GM19035 (cell line): Measurements from ENCODE around the gene BCL7A.
"Not testable (repeated sequence)": the region's sequence is repeated elsewhere in the genome, so short reads cannot be mapped to it uniquely, and the experiment has no call there.

Source experiments
- ATAC-seq: cut with Tn5 transposase; IDR thresholded peaks from one replicate; pipeline ENCODE4 v1.9.1; 2021; ENCODE audit not compliant: unreplicated experiment

The BCL7A gene

GRCh38 chr12:122093098-122093883 lies 71.6 kb downstream of the BCL7A start:
- ATAC-seq = no peak

- no peak for ATAC-seq
Observed at GRCh38 chr12:122094137-122094734, 72.6 kb downstream of the BCL7A start.

DNA sequence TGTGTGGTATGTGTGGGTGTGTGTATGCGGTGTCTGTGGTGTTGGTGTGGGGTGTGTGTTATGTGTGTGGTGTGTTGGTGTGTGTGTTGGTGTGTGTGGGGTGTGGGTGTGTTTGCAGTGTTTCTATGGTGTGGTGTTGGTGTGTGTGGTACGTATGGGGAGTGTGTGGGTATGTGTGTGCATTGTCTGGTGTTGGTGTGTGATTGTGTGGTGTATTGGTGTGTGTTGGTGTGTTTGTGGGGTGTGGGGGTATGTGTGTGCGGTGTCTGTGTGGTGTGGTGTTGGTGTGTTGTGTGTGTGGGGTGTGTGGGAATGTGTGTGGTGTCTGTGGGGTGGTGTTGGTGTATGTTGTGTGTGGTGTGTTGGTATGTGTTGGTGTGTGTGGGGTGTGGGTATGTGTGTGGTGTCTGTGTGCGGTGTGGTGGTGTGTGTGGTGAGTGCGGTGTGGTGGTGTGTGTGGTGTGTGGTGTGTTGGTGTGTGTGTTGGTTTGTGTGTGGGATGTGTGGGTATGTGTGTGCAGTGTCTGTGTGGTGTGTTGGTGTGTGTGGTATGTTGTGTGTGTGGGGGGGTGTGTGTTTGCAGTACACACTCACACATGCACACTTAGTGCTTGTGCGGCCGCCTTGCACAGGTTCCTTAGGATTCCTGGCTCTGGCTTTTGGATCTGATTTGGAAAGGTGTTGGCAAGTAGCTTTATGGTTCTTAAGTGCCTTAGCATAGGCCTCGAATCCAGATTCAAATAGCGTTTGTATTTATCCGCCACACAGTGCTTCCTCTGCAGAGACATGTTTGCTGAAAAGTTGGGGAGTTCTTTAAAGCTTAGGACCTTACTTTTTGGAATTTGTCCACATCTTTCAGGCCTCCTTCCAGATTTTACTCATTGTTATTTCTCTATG lies 73.3 kb downstream of the BCL7A start:
- no peak for ATAC-seq

- no peak for ATAC-seq
Observed at GRCh38 chr12:122096014-122096413, 74.3 kb downstream of the BCL7A start.

DNA sequence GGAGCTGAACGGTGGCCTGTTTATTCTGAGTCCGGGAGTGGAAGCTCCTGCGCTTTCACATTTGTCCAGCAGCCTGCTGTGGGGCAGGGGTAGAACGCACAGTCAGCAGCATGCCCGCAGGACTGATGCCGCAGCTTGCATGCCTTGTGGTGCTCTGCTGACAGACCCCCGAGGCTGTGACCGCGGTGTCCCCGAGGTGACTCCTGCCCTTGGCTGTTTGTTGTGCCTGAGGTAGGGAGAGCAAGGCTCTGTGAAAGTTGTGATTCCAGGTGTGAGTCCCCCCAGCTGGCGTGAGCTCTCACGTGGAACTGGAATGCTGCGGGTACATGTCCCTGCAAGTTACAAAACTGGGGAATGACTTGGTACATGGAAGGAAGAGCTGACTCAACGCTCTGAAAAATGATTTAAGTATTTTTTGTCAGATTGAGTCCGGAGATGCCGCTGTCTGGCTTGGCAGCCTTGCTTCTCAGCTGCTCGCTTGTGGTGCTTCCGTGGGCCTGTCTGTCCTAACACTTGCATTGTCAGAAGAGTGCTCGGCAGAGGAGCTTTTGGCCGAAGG lies 75.0 kb downstream of the BCL7A start:
- no peak for ATAC-seq

DNA sequence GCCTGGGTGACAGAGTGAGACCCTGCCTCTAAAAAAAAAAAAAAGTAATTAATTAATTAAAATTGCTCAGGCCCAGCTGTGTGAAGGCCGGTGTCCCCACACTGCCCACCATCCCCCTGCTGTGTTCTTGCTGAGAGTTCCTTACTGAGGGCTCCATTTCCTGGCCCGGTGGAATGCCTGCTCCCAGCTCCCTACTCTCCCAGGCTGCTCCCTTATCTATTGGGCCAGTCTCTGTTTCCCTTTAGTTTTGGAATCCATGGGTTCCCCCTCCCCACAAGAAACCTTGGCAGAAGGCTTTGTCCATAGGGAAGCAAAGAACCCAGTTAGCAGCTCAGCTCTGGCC lies 75.9 kb downstream of the BCL7A start:
- no peak for ATAC-seq

- no peak for ATAC-seq
Observed at GRCh38 chr12:122097927-122098756, 76.5 kb downstream of the BCL7A start.

DNA sequence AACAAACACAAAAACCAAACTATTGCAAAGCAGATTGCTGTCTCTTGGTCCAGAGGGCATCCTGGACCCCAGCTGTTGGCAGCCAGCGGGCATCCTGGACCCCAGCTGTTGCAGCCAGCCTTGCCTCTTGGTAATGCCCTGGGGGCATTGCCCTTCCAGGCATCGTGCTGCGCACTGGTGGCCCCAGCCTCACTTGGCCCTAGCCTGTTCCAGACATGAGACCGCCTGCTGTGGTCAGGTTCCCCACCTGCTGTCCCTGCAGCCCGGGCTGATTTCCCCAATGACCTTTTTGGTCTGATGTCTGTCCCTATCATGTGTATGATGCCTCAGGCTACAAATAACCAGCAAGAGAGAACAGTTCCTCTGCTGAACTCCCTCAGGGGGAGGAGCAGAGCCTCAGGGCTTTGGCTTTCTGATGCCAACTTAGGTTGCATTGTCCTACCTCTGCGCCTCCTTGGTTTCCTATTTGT lies 77.6 kb downstream of the BCL7A start:
- ATAC-seq = no peak

GRCh38 chr12:122099856-122100255 lies 78.2 kb downstream of the BCL7A start:
- no peak for ATAC-seq

DNA sequence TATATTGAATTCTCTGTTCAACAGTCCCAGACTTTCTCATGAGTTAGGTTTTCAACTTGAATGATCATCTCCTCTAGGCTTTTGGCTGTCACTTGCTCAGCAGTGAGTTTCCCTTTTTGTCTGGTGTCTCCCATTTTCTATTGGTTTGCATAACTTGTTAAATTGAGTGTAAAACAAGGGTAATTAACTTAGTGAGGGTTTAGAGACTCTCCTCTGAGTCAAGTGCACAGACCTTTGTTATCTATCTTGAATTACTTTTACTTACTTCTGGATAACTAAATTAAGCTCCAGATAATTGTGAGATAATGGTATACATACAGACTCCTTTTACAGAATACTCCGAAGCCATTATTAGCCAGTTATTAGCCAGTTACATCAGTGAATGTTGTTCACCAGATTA lies 78.9 kb downstream of the BCL7A start:
- ATAC-seq = no peak

DNA sequence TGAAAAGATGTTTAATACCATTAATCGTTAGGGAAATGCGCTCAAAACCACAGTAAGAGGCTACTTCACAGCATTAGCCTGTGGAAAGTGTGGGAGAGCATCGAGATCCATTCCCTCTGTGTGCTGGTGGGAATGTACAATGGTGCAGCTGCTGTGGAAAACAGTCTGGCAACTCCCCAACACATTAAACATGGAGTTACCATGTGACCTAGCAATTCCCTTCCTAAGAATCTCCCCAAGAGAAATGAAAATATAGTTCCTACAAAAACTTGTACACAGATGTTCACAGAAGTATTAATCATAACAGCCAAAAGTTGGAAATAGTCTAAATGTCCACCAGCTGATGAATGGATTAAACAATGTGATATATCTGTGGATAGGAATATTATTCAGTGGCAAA lies 80.6 kb downstream of the BCL7A start:
- ATAC-seq = no peak

DNA sequence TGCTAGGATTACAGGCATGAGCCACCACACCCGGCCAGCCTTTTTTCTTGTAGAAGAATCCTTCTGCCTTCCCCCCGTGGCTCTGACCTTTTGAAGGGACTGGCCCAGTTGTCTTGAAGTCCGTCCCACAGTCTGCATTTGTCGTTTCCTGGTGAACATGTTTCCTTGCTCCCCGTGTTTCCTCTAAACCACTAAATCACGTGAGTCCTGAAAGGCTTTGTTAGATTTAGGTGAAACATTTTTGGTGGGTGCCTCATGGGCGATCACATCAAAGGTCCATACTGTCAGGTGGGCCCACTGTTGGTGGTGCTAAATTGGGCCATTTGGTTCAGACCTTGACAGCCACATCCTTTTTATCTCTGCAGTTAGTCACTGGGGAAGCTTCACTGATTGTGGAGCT lies 83.2 kb downstream of the BCL7A start:
- ATAC-seq = no peak

GRCh38 chr12:122105496-122105895 lies 83.8 kb downstream of the BCL7A start:
- not testable (repeated sequence) for ATAC-seq

DNA sequence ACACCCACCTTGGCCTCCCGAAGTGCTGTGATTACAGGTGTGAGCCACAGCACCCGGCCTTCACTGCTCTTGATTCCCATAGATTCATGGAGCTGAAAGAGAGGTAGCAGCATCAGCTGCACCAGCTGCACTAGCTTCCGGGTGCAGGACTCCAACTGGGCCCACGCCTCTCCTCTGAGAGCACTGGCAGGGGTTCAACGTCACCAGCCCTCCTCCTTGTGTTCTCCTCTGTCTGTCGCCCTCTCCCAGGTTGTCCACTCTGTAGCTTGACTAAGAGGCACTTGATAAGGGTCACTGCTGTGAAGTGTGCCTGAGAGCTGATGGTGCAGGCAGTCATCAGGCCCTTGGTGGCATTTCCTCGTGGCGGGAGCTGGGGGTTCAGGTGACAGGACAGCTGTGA lies 85.2 kb downstream of the BCL7A start:
- ATAC-seq = no peak

DNA sequence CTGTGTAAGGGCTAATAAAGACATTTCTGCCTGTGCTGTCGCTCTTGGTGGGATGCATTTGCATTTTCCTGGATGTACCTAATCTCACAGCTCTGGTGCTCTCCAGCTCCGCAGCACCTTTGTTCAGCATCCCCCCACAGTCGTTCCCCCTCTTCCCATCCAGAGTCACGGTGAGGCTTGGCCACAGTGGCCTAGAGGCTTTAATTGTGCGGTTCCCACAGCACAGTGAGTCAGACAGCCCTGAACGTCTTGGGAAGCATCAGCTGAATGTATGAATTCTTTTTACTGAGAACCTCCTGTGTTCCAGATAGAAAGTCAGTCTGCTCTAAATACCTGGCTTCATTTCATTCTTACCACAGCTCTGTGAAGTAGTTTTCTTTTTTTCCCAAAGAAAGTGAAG lies 85.6 kb downstream of the BCL7A start:
- ATAC-seq = no peak

- no peak for ATAC-seq
Observed at GRCh38 chr12:122111089-122111641, 89.5 kb downstream of the BCL7A start.
